Kidney capillary endothelial cell (primary cell): ENCODE measurements around the gene MYLK.
A peak's percentile ranks its signal among the peaks of the same experiment; 100 is the strongest.

Experiments
- DNase-seq: peaks from one replicate; pipeline ENCODE4 v3.0.0-alpha.2; 2018; ENCODE audit warnings: low spot score

Gene MYLK

GRCh38 chr3:123587401-123587800 lies 296.7 kb downstream of the MYLK start:
- no peak for DNase-seq

GRCh38 chr3:123586968-123587367 lies 297.2 kb downstream of the MYLK start:
- DNase-seq: no peak

- no peak for DNase-seq
Observed at GRCh38 chr3:123586131-123586530, 298.0 kb downstream of the MYLK start.

GRCh38 chr3:123584988-123585937 lies 298.9 kb downstream of the MYLK start, which contains the start of gene HACD2:
Gene HACD2, minus strand, starts transcription at chr3:123585053. Its CDS starts 26 bp downstream, at chr3:123585027.
- DNase-seq: peak; percentile 96

GRCh38 chr3:123584284-123584987 lies 299.7 kb downstream of the MYLK start:
- no peak for DNase-seq

- no peak for DNase-seq
Observed at GRCh38 chr3:123583561-123583960, 300.6 kb downstream of the MYLK start.

GRCh38 chr3:123582315-123582714 lies 301.8 kb downstream of the MYLK start:
- DNase-seq: no peak

GRCh38 chr3:123576122-123576521 lies 308.0 kb downstream of the MYLK start:
- DNase-seq: no peak

- no peak for DNase-seq
Observed at GRCh38 chr3:123571973-123572365, 312.2 kb downstream of the MYLK start.

GRCh38 chr3:123571264-123571972 lies 312.7 kb downstream of the MYLK start:
- DNase-seq: no peak

- DNase-seq: no peak
Observed at GRCh38 chr3:123568875-123569274, 315.3 kb downstream of the MYLK start.

GRCh38 chr3:123568034-123568433 lies 316.1 kb downstream of the MYLK start:
- DNase-seq: no peak

GRCh38 chr3:123564056-123564455 lies 320.1 kb downstream of the MYLK start:
- no peak for DNase-seq

GRCh38 chr3:123562547-123562946 lies 321.6 kb downstream of the MYLK start:
- DNase-seq: no peak

GRCh38 chr3:123561188-123561587 lies 322.9 kb downstream of the MYLK start:
- no peak for DNase-seq
